H1 (cell line): ENCODE results near the gene ALG14. TPM values are rescaled to one million over a fixed set of nuclear protein-coding genes. Genes with fewer than 3 reads are reported as not detected.

ENCODE experiments used
- CTCF ChIA-PET: fragments of 300-600 bp; sonication (Branson Sonifier 250); formaldehyde crosslinking; loops from one replicate; lab custom pipeline; 2021; ENCODE audit not compliant: partially characterized antibody; lab: Charles Lee
- POLR2A ChIA-PET: fragments of 300-600 bp; sonication (Branson Sonifier 250); formaldehyde crosslinking; loops from one replicate; lab custom pipeline; 2021; ENCODE audit warnings: inconsistent platforms; ENCODE audit not compliant: partially characterized antibody; lab: Charles Lee
- DNase-seq, 2 experiments: peaks; one replicate each; pipeline versions ENCODE4 v3.0.0 to v3.0.0-alpha.2; 2010 to 2022; ENCODE audit warnings: low spot score in 2 of 2, low read depth in 1 of 2, mixed read lengths in 1 of 2
- FAIRE-seq: peaks from 2 replicates; lab custom pipeline; 2011; peaks lifted over from hg19 to GRCh38; lab: Jason Lieb, UNC
- H2AFZ ChIP-seq: 2 replicates; pipeline ENCODE4 v1.8.1; 2012; ENCODE audit warnings: low read length, inconsistent platforms
- H2AK5ac ChIP-seq: 2 replicates; pipeline ENCODE4 v1.6.1; 2013; ENCODE audit warnings: low read depth, low read length
- H2BK120ac ChIP-seq: replicated peaks from 2 replicates; pipeline ENCODE3; 2013; ENCODE audit warnings: low read depth, low read length, inconsistent platforms
- H2BK12ac ChIP-seq: 2 replicates; pipeline ENCODE4 v1.6.1; 2013; ENCODE audit warnings: low read depth, low read length
- H2BK15ac ChIP-seq: 2 replicates; pipeline ENCODE4 v1.6.1; 2013; ENCODE audit warnings: low read length
- H2BK20ac ChIP-seq: 2 replicates; pipeline ENCODE4 v1.6.1; 2013; ENCODE audit warnings: low read length
- H2BK5ac ChIP-seq: 2 replicates; pipeline ENCODE4 v1.6.1; 2013; ENCODE audit warnings: low read depth, low read length
- H3K14ac ChIP-seq: 2 replicates; pipeline ENCODE4 v1.6.1; 2013; ENCODE audit warnings: inconsistent platforms; ENCODE audit not compliant: insufficient read length
- H3K18ac ChIP-seq: 2 replicates; pipeline ENCODE4 v1.6.1; 2013; ENCODE audit warnings: low read length; ENCODE audit errors: extremely low read depth
- H3K23ac ChIP-seq: 2 replicates; pipeline ENCODE4 v1.6.1; 2013; ENCODE audit warnings: inconsistent platforms; ENCODE audit not compliant: insufficient read length
- H3K23me2 ChIP-seq: 2 replicates; pipeline ENCODE4 v1.6.1; 2013; ENCODE audit warnings: low read depth, low read length
- H3K27ac ChIP-seq: 2 replicates; pipeline ENCODE4 v1.6.1; 2011; ENCODE audit warnings: low read depth, low read length, inconsistent platforms
- H3K27me3 ChIP-seq, 4 experiments: replicated peaks in 1 of 4; 1 replicate in 1 of 4; 2 replicates in 3 of 4; pipeline versions ENCODE4 v1.6.1 to v1.8.1; 2011 to 2013; ENCODE audit warnings: low read length in 3 of 4, mild to moderate bottlenecking in 3 of 4, inconsistent platforms in 2 of 4, mixed read lengths in 2 of 4, moderate library complexity in 1 of 4; ENCODE audit not compliant: control insufficient read depth in 3 of 4, insufficient read depth in 3 of 4; ENCODE audit errors: extremely low read depth in 1 of 4
- H3K36me3 ChIP-seq, 4 experiments: 2 replicates each; pipeline versions ENCODE4 v1.6.1 to v1.8.1; 2011 to 2013; ENCODE audit warnings: mild to moderate bottlenecking in 4 of 4, low read length in 3 of 4, moderate library complexity in 2 of 4, control low read depth in 1 of 4, inconsistent platforms in 1 of 4; ENCODE audit not compliant: insufficient read depth in 4 of 4, control insufficient read depth in 2 of 4
- H3K4ac ChIP-seq: replicated peaks from 2 replicates; pipeline ENCODE3; 2013; ENCODE audit warnings: low read length, low read depth, mixed read lengths, inconsistent platforms; ENCODE audit not compliant: insufficient read length
- H3K4me1 ChIP-seq, 4 experiments: replicated peaks in 1 of 4; 1 replicate in 1 of 4; 2 replicates in 3 of 4; pipeline versions ENCODE4 v1.6.1 to v1.8.1; 2011 to 2013; ENCODE audit warnings: low read length in 3 of 4, inconsistent platforms in 2 of 4, mixed read lengths in 1 of 4; ENCODE audit not compliant: insufficient read depth in 4 of 4, control insufficient read depth in 3 of 4
- H3K4me2 ChIP-seq, 2 experiments: 2 replicates each; pipeline versions ENCODE4 v1.6.1 to v1.8.1; 2011 to 2013; ENCODE audit warnings: low read depth in 2 of 2, low read length in 2 of 2, control low read depth in 1 of 2, inconsistent platforms in 1 of 2, mild to moderate bottlenecking in 1 of 2; ENCODE audit not compliant: insufficient read depth in 1 of 2
- H3K4me3 ChIP-seq, 4 experiments: fragments of 200-600, 300-600 bp in 1 of 4; sonication (generic), shearing (Covaris generic), sonication (Bioruptor Twin) in 1 of 4; 2 replicates each; pipeline versions ENCODE4 v1.5.1 to v1.8.1; 2011 to 2016; ENCODE audit warnings: low read length in 4 of 4, low read depth in 3 of 4, control low read depth in 2 of 4, inconsistent platforms in 2 of 4, mild to moderate bottlenecking in 2 of 4, mixed read lengths in 1 of 4, moderate library complexity in 1 of 4; ENCODE audit not compliant: insufficient read depth in 2 of 4; ENCODE audit errors: extremely low read depth in 1 of 4
- H3K56ac ChIP-seq: replicated peaks from 2 replicates; pipeline ENCODE3; 2013; ENCODE audit warnings: low read depth, mild to moderate bottlenecking, mixed read lengths, low read length, inconsistent platforms; ENCODE audit not compliant: insufficient read length
- H3K79me1 ChIP-seq: 2 replicates; pipeline ENCODE4 v1.6.1; 2013; ENCODE audit warnings: low read depth, low read length, control low read depth
- H3K79me2 ChIP-seq, 2 experiments: 2 replicates each; pipeline versions ENCODE4 v1.6.1 to v1.8.1; 2012 to 2013; ENCODE audit warnings: low read length in 2 of 2, mild to moderate bottlenecking in 2 of 2, inconsistent platforms in 1 of 2; ENCODE audit not compliant: insufficient read depth in 2 of 2, control insufficient read depth in 1 of 2
- H3K9ac ChIP-seq, 4 experiments: replicated peaks in 1 of 4; 1 replicate in 1 of 4; 2 replicates in 3 of 4; pipeline versions ENCODE4 v1.6.1 to v1.8.1; 2011 to 2013; ENCODE audit warnings: low read depth in 3 of 4, low read length in 3 of 4, control low read depth in 2 of 4, mild to moderate bottlenecking in 2 of 4, moderate library complexity in 2 of 4, inconsistent platforms in 1 of 4; ENCODE audit errors: extremely low read depth in 1 of 4
- H3K9me3 ChIP-seq, 2 experiments: 2 replicates each; pipeline versions ENCODE4 v1.6.1 to v1.8.1; 2012 to 2013; ENCODE audit warnings: mild to moderate bottlenecking in 2 of 2, moderate library complexity in 2 of 2, control low read depth in 1 of 2, inconsistent platforms in 1 of 2, low read depth in 1 of 2, low read length in 1 of 2, mixed read lengths in 1 of 2; ENCODE audit not compliant: insufficient read depth in 2 of 2
- H4K20me1 ChIP-seq, 2 experiments: replicated peaks in 1 of 2; 2 replicates each; pipeline versions ENCODE3 to v1.8.1; 2011 to 2013; ENCODE audit warnings: inconsistent platforms in 2 of 2, low read length in 2 of 2, mild to moderate bottlenecking in 1 of 2; ENCODE audit not compliant: insufficient read depth in 2 of 2, control insufficient read depth in 1 of 2
- H4K5ac ChIP-seq: 2 replicates; pipeline ENCODE4 v1.6.1; 2013; ENCODE audit warnings: low read length, low read depth, mixed read lengths, inconsistent platforms; ENCODE audit not compliant: insufficient read length
- H4K8ac ChIP-seq: 2 replicates; pipeline ENCODE4 v1.8.0; 2013; ENCODE audit warnings: mild to moderate bottlenecking, moderate library complexity, low read length, inconsistent platforms; ENCODE audit not compliant: insufficient read depth; ENCODE audit errors: extremely low read depth
- H4K91ac ChIP-seq: replicated peaks from 2 replicates; pipeline ENCODE3; 2013; ENCODE audit warnings: low read length, mixed read lengths, inconsistent platforms; ENCODE audit not compliant: insufficient read length
- BACH1 ChIP-seq: IDR thresholded peaks from 2 replicates; pipeline ENCODE4 v1.6.1; 2012; ENCODE audit warnings: low read length, improper control_type of control experiment
- CBX5 ChIP-seq: fragments of 300-800, 300-1000 bp; sonication (generic); IDR thresholded peaks from 2 replicates; pipeline ENCODE4 v1.7.1; 2016; ENCODE audit warnings: antibody characterized with exemption, low read length, low read depth
- HDAC6 ChIP-seq: IDR thresholded peaks from one replicate; pipeline ENCODE4 v1.7.1; 2012; ENCODE audit warnings: low read depth, mild to moderate bottlenecking, inconsistent platforms, low read length, moderate library complexity
- KDM5A ChIP-seq: fragments of 200-600 bp; IDR thresholded peaks from 2 replicates; pipeline ENCODE4 v1.7.1; 2012; ENCODE audit warnings: mild to moderate bottlenecking, low read length, inconsistent platforms, mixed read lengths
- NANOG ChIP-seq: IDR thresholded peaks from 2 replicates; pipeline ENCODE4 v1.6.1; 2011; ENCODE audit warnings: low read length, low read depth, mild to moderate bottlenecking, inconsistent platforms; ENCODE audit not compliant: insufficient read depth, poor library complexity, severe bottlenecking
- SP1 ChIP-seq: IDR thresholded peaks from 2 replicates; pipeline ENCODE4 v1.6.1; 2011; ENCODE audit warnings: low read depth, low read length
- SP4 ChIP-seq: IDR thresholded peaks from 2 replicates; pipeline ENCODE4 v1.6.1; 2012; ENCODE audit warnings: low read length, inconsistent platforms
- TAF1 ChIP-seq: IDR thresholded peaks from 2 replicates; pipeline ENCODE4 v1.6.1; 2011; ENCODE audit warnings: mild to moderate bottlenecking, low read depth, low read length
- WGBS, 2 experiments: shearing (Covaris generic) in 1 of 2; methylation state at CpG; one replicate each; pipeline versions ENCODE4 v1.1.6 to v1.1.7; 2013 to 2015; ENCODE audit warnings: low lambda C conversion rate in 2 of 2, mixed read lengths in 2 of 2, inconsistent platforms in 1 of 2, low coverage in 1 of 2, missing lambda C conversion rate in 1 of 2; ENCODE audit not compliant: insufficient replicate concordance in 2 of 2, insufficient coverage in 1 of 2, insufficient read length in 1 of 2; ENCODE audit errors: extremely low coverage in 1 of 2, missing lambda C conversion rate in 1 of 2; 5-methylcytosine and 5-hydroxymethylcytosine counted together
- polyA plus RNA-seq, 7 experiments: library from polyadenylated mRNA; depleted of rRNA in 3 of 7; stranded (reverse) in 5 of 7; unstranded in 2 of 7; fragments of >200 nt in 5 of 7; fragments of 200-250 nt in 2 of 7; gene quantifications; 1 replicate in 5 of 7; 2 replicates in 1 of 7; 4 replicates in 1 of 7; pipeline versions ENCODE4 v1.2.1 to v1.2.3, GENCODE V29; 2011 to 2013; ENCODE audit warnings: missing spikeins in 2 of 7, mixed read lengths in 2 of 7
- total RNA-seq: library from RNA; stranded (reverse); fragmentation: NEBNext Ultra II Directional; extraction: Animal tissue kit (Norgen Biotek cat#: 25700); gene quantifications from 2 replicates; pipeline ENCODE4 v1.2.1, GENCODE V29; 2021
- TF ChIP-seq, protein P1 (sequence below): IDR thresholded peaks from 2 replicates; pipeline ENCODE4 v1.6.1; 2012; ENCODE audit warnings: inconsistent platforms
- TF ChIP-seq, protein P2 (sequence below): IDR thresholded peaks from 2 replicates; pipeline ENCODE4 v1.6.1; 2012; ENCODE audit warnings: inconsistent platforms
- TF ChIP-seq, protein P3 (sequence below), 3 experiments: IDR thresholded peaks; 1 replicate in 2 of 3; 2 replicates in 1 of 3; pipeline versions ENCODE4 v1.5.1 to v1.6.1; 2011; ENCODE audit warnings: low read length in 3 of 3, mild to moderate bottlenecking in 3 of 3, inconsistent platforms in 2 of 3, low read depth in 1 of 3, moderate library complexity in 1 of 3; ENCODE audit not compliant: insufficient read depth in 1 of 3; ENCODE audit errors: control extremely low read depth in 1 of 3

Gene ALG14
- total and polyA plus RNA-seq, 2 of the 8 experiments (the other 6 are each of a cell fraction or from before 2014, with no cell fraction given): 0.95 to 1.3 TPM

DNA sequence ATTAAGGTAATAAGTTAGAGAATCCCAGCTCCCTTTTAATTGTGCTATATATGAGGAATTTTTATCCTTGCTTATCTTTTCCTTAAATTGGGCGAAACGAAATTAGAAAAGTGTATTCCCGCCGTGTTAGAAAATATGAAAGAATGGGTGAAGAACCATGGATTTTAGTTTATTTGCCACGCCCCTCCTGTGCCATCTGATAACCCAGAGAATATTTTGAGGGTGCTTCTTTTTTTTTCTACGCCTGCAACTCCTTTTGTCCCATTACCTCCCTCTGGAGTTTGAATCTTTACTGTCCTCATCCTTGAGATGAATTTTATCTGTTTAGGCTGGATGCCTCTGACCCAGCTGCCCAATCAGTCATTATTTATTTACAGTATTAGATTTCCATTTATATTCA, 46.0 kb upstream of the ALG14 start:
- CTCF ChIA-PET: interaction anchor here (0.7 to 5.5 kb wide), 8 partner anchors 13 to 115 kb away, joined by 3 to 46 read pairs (median 6); partner anchors contain the start of gene RWDD3
- TF ChIP-seq, protein P1, sequence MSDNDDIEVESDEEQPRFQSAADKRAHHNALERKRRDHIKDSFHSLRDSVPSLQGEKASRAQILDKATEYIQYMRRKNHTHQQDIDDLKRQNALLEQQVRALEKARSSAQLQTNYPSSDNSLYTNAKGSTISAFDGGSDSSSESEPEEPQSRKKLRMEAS: no peak
- TF ChIP-seq HDAC6: no peak
- no peak for TF ChIP-seq CBX5
- TF ChIP-seq, protein P2, sequence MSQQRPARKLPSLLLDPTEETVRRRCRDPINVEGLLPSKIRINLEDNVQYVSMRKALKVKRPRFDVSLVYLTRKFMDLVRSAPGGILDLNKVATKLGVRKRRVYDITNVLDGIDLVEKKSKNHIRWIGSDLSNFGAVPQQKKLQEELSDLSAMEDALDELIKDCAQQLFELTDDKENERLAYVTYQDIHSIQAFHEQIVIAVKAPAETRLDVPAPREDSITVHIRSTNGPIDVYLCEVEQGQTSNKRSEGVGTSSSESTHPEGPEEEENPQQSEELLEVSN: no peak
- TF ChIP-seq TAF1: no peak
- TF ChIP-seq, protein P3, sequence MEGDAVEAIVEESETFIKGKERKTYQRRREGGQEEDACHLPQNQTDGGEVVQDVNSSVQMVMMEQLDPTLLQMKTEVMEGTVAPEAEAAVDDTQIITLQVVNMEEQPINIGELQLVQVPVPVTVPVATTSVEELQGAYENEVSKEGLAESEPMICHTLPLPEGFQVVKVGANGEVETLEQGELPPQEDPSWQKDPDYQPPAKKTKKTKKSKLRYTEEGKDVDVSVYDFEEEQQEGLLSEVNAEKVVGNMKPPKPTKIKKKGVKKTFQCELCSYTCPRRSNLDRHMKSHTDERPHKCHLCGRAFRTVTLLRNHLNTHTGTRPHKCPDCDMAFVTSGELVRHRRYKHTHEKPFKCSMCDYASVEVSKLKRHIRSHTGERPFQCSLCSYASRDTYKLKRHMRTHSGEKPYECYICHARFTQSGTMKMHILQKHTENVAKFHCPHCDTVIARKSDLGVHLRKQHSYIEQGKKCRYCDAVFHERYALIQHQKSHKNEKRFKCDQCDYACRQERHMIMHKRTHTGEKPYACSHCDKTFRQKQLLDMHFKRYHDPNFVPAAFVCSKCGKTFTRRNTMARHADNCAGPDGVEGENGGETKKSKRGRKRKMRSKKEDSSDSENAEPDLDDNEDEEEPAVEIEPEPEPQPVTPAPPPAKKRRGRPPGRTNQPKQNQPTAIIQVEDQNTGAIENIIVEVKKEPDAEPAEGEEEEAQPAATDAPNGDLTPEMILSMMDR (IDR thresholded peaks at IDR 0.05; ENCODE audit: control extremely low read depth in 1 of 3, insufficient read depth in 1 of 3, low read depth in 1 of 3, low read length in 3 of 3): no peak
- no peak for TF ChIP-seq SP1
- no peak for TF ChIP-seq SP4
- TF ChIP-seq BACH1: no peak
- TF ChIP-seq NANOG: no peak
- no peak for TF ChIP-seq KDM5A

More for the DNA sequence above, 46.0 kb upstream of the ALG14 start:
- no peak overlapping the region for H3K56ac ChIP-seq
- H3K4me3 ChIP-seq: 0 out of 8 replicates have a peak overlapping the region, but pooled peaks of 1 of the 4 experiments have one; percentile 79
- 87% methylated on average over 6 of the region's 6 CpGs; no CpG with 5 or more reads in 1 of the 2 experiments for WGBS, 2 experiments
- POLR2A ChIA-PET: interaction anchor here (1.6 to 1.7 kb wide), 2 partner anchors 10 to 16 kb away, joined by 3 to 9 read pairs; no protein-coding TSS in a partner anchor
- no peak overlapping the region for H4K5ac ChIP-seq
- no peak overlapping the region for H2BK12ac ChIP-seq
- no peaks in the 10 kb centered on the region for H3K79me2 ChIP-seq
- no peaks in the 10 kb centered on the region for H3K36me3 ChIP-seq
- peaks cover 0 to 4% (median 2%) of the 10 kb centered on the region in 4 experiments; a peak in 3 of 7 replicates for H3K27me3 ChIP-seq
- H2BK5ac ChIP-seq: no peak overlapping the region
- H3K4ac ChIP-seq: no peak overlapping the region
- H3K23me2 ChIP-seq: peaks cover 4% of the 10 kb centered on the region; the same call in 1 of the 2 replicates
- H3K9ac ChIP-seq: no peak overlapping the region
- FAIRE-seq: no peak
- H3K14ac ChIP-seq: no peak overlapping the region
- DNase-seq: no peak
- no peak overlapping the region for H2BK20ac ChIP-seq
- H3K9me3 ChIP-seq: no peaks in the 10 kb centered on the region
- no peak overlapping the region for H2AFZ ChIP-seq
- H2AK5ac ChIP-seq: no peak overlapping the region
- H4K8ac ChIP-seq: no peak overlapping the region
- no peak overlapping the region for H3K18ac ChIP-seq
- H4K91ac ChIP-seq: no peak overlapping the region
- peak overlapping the region in 1 of 2 experiments; percentile 6; a peak in 1 of 4 replicates for H3K4me2 ChIP-seq
- no peaks in the 10 kb centered on the region for H3K79me1 ChIP-seq
- H3K27ac ChIP-seq: no peak overlapping the region
- no peak overlapping the region for H3K23ac ChIP-seq
- peaks cover 0 to 2% of the 10 kb centered on the region in 2 experiments for H4K20me1 ChIP-seq
- no peak overlapping the region for H2BK15ac ChIP-seq
- H2BK120ac ChIP-seq: no peak overlapping the region
- H3K4me1 ChIP-seq: no peaks in the 10 kb centered on the region; a peak in 1 of 7 replicates
